ENCODE data around the gene DENND1B.

DNA sequence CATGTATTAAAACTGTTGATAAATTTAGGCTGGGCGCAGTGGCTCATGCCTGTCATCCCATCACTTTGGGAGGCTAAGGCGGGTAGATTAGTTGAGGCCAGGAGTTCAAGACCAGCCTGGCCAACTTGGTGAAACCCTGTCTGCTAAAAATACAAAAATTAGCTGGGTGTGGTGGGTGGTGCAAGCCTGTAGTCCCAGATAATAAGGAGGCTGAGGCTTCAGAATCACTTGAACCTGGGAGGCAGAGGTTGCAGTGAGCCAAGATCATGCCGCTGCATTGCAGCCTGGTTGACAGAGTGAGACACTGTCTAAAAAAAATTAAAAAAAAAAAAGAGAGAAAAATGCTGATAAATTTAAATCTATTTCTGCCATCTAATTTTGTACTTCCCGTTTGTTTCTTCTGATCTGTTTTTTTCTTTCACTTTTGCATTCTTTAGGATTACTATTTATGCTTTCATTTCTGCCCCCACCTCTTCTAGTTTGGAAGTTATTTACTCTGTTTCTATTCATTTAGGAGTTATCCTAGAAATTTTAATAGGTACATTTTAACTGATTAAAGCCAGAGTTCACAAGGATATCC lies 3.2 kb upstream of the DENND1B start:
- TF ChIP-seq ZNF263 (CRISPR knock-in tag; IDR thresholded peaks at IDR 0.05) (no peak), POLR2A (IDR thresholded peaks at IDR 0.05; ENCODE audit: insufficient read depth in 1 of 2, low read depth in 2 of 2, low read length in 2 of 2) (no peak), ZFX (CRISPR knock-in tag; IDR thresholded peaks at IDR 0.05; ENCODE audit: low read depth) (no peak), ZNF274 (CRISPR knock-in tag; IDR thresholded peaks at IDR 0.05) (no peak)
- TF ChIP-seq, protein P1, sequence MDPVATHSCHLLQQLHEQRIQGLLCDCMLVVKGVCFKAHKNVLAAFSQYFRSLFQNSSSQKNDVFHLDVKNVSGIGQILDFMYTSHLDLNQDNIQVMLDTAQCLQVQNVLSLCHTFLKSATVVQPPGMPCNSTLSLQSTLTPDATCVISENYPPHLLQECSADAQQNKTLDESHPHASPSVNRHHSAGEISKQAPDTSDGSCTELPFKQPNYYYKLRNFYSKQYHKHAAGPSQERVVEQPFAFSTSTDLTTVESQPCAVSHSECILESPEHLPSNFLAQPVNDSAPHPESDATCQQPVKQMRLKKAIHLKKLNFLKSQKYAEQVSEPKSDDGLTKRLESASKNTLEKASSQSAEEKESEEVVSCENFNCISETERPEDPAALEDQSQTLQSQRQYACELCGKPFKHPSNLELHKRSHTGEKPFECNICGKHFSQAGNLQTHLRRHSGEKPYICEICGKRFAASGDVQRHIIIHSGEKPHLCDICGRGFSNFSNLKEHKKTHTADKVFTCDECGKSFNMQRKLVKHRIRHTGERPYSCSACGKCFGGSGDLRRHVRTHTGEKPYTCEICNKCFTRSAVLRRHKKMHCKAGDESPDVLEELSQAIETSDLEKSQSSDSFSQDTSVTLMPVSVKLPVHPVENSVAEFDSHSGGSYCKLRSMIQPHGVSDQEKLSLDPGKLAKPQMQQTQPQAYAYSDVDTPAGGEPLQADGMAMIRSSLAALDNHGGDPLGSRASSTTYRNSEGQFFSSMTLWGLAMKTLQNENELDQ (CRISPR knock-in tag; IDR thresholded peaks at IDR 0.05; ENCODE audit: borderline replicate concordance), result no peak
